ENCODE measurements around the gene CLCN6.

GRCh38 chr1:11880911-11881748 is 75.1 kb downstream of the CLCN6 start:
- TF ChIP-seq POLR2A (IDR thresholded peaks at IDR 0.05; ENCODE audit: low read depth, low read length) = no peak
- no peak for TF ChIP-seq NFYB (IDR thresholded peaks at IDR 0.05; ENCODE audit: insufficient read depth, low read depth, low read length)
- no peak for TF ChIP-seq POLR2AphosphoS5 (IDR thresholded peaks at IDR 0.05; ENCODE audit: low read length)
- TF ChIP-seq CHD2 (IDR thresholded peaks at IDR 0.05; ENCODE audit: borderline replicate concordance, low read depth, low read length) = no peak
- TF ChIP-seq BCL11A (IDR thresholded peaks at IDR 0.05; ENCODE audit: low read depth, low read length) = no peak
- no peak for TF ChIP-seq EP300 (IDR thresholded peaks at IDR 0.05; ENCODE audit: borderline replicate concordance in 1 of 2, control insufficient read depth in 1 of 2, low read depth in 2 of 2, low read length in 2 of 2)
- TF ChIP-seq TARDBP (IDR thresholded peaks at IDR 0.05; ENCODE audit: borderline replicate concordance) = no peak
- TF ChIP-seq ASH2L (IDR thresholded peaks at IDR 0.05; ENCODE audit: borderline replicate concordance, low read depth) = no peak
- no peak for TF ChIP-seq E2F4 (IDR thresholded peaks at IDR 0.05; ENCODE audit: low read depth, low read length)
- TF ChIP-seq TAF1 (IDR thresholded peaks at IDR 0.05; ENCODE audit: borderline replicate concordance, low read depth, low read length) = no peak
- no peak for TF ChIP-seq CTCF (IDR thresholded peaks at IDR 0.05 in 2 of 3, conservative IDR thresholded peaks at IDR 0.05 in 1 of 3; ENCODE audit: control insufficient read depth in 2 of 3, extremely low read depth in 1 of 3, insufficient read depth in 1 of 3, low read depth in 3 of 3, low read length in 3 of 3)
- TF ChIP-seq BHLHE40 (IDR thresholded peaks at IDR 0.05; ENCODE audit: borderline replicate concordance in 1 of 2, low read depth in 2 of 2, low read length in 1 of 2) = no peak
- no peak for TF ChIP-seq IKZF2 (IDR thresholded peaks at IDR 0.05)
- TF ChIP-seq POLR2AphosphoS2 (IDR thresholded peaks at IDR 0.05; ENCODE audit: low read depth, low read length) = no peak
